GM12891 (cell line): ENCODE measurements around the gene EDNRA.

Experiments used
- POLR2A ChIP-seq: IDR thresholded peaks from 2 replicates; pipeline ENCODE4 v1.6.1; 2011; ENCODE audit warnings: low read depth, low read length, control low read depth
- POLR2AphosphoS5 ChIP-seq: IDR thresholded peaks from 2 replicates; pipeline ENCODE4 v1.6.1; 2011; ENCODE audit warnings: low read depth, low read length, control low read depth
- SPI1 ChIP-seq: IDR thresholded peaks from 2 replicates; pipeline ENCODE4 v1.6.1; 2011; ENCODE audit warnings: low read depth, low read length, control low read depth

GRCh38 chr4:147578051-147578476 is 97.2 kb downstream of the EDNRA start:
- TF ChIP-seq POLR2A: no peak
- TF ChIP-seq SPI1: no peak
- no peak for TF ChIP-seq POLR2AphosphoS5
